Measurements from ENCODE around the gene ARRDC1. TPM values are rescaled to one million over a fixed set of nuclear protein-coding genes. Genes with fewer than 3 reads are reported as not detected.

The ARRDC1 gene
- polyA plus RNA-seq, 1 experiment, result 46.1 TPM

DNA sequence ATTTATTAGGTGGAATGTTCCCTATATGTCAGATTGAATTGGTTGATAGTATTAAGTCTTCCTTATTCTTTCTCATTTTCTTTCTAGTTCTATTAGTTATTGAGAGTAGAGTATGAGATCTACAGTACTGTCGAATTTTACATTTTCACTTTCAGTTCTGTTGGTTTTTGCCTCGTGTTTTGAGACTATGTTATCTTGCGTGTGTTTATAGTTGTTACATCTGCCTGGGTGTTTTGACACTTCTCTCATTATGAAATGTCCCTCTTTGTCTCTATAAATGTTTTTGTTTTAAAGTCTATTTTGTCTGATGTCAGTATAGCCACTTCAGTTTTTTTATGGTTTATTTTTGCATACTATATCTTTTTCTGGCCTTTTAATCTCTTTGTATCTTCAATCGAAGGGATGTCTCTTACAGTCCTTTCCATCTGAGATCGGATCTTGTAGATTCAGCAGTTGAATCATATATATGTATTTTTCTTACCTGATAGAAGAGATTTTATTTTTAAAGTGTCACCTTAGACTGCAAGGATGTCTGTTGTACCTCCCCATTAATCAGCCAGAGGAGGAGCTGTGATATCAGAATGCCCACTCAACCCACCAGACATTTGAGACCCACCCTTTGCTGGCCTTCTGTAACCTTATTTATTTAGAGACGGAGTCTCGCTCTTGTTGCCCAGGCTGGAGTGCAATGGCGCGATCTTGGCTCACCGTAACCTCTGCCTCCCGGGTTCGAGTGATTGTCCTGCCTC is 34.0 kb downstream of the ARRDC1 start:
- CTCF ChIA-PET, result interaction anchor here (1.2 kb wide), 1 partner anchor 21 kb away, joined by 3 read pairs; no protein-coding TSS in a partner anchor
- TF ChIP-seq, protein P1, sequence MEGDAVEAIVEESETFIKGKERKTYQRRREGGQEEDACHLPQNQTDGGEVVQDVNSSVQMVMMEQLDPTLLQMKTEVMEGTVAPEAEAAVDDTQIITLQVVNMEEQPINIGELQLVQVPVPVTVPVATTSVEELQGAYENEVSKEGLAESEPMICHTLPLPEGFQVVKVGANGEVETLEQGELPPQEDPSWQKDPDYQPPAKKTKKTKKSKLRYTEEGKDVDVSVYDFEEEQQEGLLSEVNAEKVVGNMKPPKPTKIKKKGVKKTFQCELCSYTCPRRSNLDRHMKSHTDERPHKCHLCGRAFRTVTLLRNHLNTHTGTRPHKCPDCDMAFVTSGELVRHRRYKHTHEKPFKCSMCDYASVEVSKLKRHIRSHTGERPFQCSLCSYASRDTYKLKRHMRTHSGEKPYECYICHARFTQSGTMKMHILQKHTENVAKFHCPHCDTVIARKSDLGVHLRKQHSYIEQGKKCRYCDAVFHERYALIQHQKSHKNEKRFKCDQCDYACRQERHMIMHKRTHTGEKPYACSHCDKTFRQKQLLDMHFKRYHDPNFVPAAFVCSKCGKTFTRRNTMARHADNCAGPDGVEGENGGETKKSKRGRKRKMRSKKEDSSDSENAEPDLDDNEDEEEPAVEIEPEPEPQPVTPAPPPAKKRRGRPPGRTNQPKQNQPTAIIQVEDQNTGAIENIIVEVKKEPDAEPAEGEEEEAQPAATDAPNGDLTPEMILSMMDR (IDR thresholded peaks at IDR 0.05; ENCODE audit: insufficient read depth, low read depth, low read length), result no peak
- H3K4me3 ChIP-seq (ENCODE audit: low read depth, low read length), result no peak overlapping the region
- H3K27me3 ChIP-seq (ENCODE audit: control insufficient read depth, insufficient read depth, low read length), result no peaks in the 10 kb centered on the region
- DNase-seq (ENCODE audit: low read depth), result no peak
- peaks cover 6% of the 10 kb centered on the region for H3K36me3 ChIP-seq (ENCODE audit: control insufficient read depth, insufficient read depth, low read length)
- POLR2A ChIA-PET, result no interaction called here

DNA sequence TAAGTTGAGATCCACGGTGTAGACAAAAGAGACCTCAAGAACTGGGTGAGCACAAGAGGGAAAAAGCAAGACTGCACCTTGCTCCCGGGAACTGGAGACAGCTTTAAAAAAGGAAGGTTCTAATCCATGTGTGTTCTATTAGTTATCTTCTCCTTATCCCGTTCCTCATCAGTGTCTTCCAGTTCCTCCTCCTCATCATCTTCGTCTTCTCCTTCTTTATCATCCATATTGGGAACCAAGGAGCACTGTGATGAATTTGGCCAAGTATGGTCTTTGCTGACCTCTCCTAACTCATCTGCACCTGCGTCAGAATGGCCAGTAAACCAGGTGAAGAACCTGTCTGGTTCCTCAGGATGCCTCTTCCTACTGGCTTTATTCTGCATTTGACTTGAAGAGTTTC is 35.4 kb downstream of the ARRDC1 start:
- H3K4me3 ChIP-seq (ENCODE audit: low read depth, low read length), result no peak overlapping the region
- no peaks in the 10 kb centered on the region for H3K27me3 ChIP-seq (ENCODE audit: control insufficient read depth, insufficient read depth, low read length)
- no peak for DNase-seq (ENCODE audit: low read depth)
- ChIA-PET POLR2A (no interaction called here), CTCF (interaction anchor here (1.0 kb wide), 1 partner anchor 10 kb away, joined by 3 read pairs; no protein-coding TSS in a partner anchor)
- peaks cover 6% of the 10 kb centered on the region for H3K36me3 ChIP-seq (ENCODE audit: control insufficient read depth, insufficient read depth, low read length)
- TF ChIP-seq, protein P1 (IDR thresholded peaks at IDR 0.05; ENCODE audit: insufficient read depth, low read depth, low read length), result no peak

DNA sequence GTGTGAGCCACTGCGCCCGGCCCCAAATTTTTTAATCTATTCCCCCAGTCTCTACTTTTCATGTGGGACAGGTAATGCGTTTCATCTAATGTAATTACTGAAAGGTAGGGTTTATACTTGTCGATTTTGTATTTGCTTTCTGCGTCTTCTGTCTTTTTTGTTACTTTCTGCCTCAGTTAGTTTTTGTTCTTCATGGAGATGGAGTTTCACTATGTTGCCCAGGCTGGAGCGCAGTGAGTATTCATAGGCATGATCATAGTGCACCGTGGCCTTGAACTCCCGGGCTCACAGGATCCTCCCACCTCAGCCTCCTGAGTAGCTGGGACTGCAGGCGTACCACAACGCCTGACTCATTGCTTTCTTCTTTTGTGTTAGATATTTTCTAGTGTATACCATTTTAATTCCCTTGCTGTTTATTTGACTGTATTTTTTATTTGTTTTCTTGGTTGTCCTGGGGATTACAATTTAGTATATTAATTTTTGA is 36.7 kb downstream of the ARRDC1 start:
- H3K27me3 ChIP-seq (ENCODE audit: control insufficient read depth, insufficient read depth, low read length), result no peaks in the 10 kb centered on the region
- H3K36me3 ChIP-seq (ENCODE audit: control insufficient read depth, insufficient read depth, low read length), result peaks cover 6% of the 10 kb centered on the region
- no peak for DNase-seq (ENCODE audit: low read depth)
- no peak overlapping the region for H3K4me3 ChIP-seq (ENCODE audit: low read depth, low read length)
- POLR2A ChIA-PET, result no interaction called here
- TF ChIP-seq, protein P1 (IDR thresholded peaks at IDR 0.05; ENCODE audit: insufficient read depth, low read depth, low read length), result no peak
- CTCF ChIA-PET, result interaction anchor here (1.4 kb wide), 1 partner anchor 9 kb away, joined by 3 read pairs; no protein-coding TSS in a partner anchor

DNA sequence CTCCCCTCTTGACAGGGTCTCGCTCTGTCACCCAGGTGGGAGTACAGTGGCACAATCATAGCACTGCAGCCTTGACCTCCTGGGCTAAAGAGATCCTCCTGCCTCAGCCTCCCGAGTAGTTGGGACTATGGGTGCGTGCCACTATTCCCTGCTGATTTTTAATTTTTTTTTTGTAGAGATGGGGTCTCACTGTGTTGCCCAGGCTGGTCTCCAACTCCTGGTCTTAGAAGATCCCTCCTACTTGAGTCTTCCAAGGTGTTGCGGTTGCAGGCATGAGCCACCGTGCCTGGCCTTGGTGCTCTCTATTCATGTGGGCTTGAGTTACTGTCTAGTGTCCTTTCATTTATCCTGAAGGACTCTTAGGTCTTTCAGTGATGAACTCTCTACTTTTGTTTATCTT is 37.4 kb downstream of the ARRDC1 start:
- CTCF ChIA-PET, result interaction anchor here (1.4 kb wide), 1 partner anchor 8 kb away, joined by 3 read pairs; no protein-coding TSS in a partner anchor
- no peaks in the 10 kb centered on the region for H3K27me3 ChIP-seq (ENCODE audit: control insufficient read depth, insufficient read depth, low read length)
- no peak overlapping the region for H3K4me3 ChIP-seq (ENCODE audit: low read depth, low read length)
- TF ChIP-seq, protein P1 (IDR thresholded peaks at IDR 0.05; ENCODE audit: insufficient read depth, low read depth, low read length), result no peak
- POLR2A ChIA-PET, result no interaction called here
- DNase-seq (ENCODE audit: low read depth), result no peak
- peaks cover 8% of the 10 kb centered on the region for H3K36me3 ChIP-seq (ENCODE audit: control insufficient read depth, insufficient read depth, low read length)

DNA sequence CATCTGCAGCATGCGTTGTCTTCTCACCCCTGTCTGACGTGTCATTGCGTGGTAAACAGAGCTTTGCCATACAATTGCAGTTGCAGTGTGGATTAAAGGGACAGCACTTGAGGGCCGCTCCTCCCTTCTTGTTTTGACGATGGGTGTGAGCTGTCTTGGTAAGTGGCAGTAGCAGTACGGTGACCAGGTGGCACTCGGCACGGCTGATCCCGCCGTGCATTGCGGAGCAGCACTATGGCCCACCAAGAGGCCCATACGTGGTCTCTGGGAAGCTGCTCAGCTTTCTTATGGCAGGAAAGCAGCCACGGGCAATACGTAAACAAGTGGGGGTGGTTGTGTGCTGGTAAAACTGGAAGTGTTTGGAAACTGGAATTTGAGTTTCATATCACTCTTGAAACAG is 38.4 kb downstream of the ARRDC1 start:
- DNase-seq (ENCODE audit: low read depth), result no peak
- POLR2A ChIA-PET, result no interaction called here
- CTCF ChIA-PET, result interaction anchor here (0.6 kb wide), 1 partner anchor 14 kb away, joined by 3 read pairs; no protein-coding TSS in a partner anchor
- peaks cover 8% of the 10 kb centered on the region for H3K36me3 ChIP-seq (ENCODE audit: control insufficient read depth, insufficient read depth, low read length)
- no peaks in the 10 kb centered on the region for H3K27me3 ChIP-seq (ENCODE audit: control insufficient read depth, insufficient read depth, low read length)
- H3K4me3 ChIP-seq (ENCODE audit: low read depth, low read length), result no peak overlapping the region
- TF ChIP-seq, protein P1 (IDR thresholded peaks at IDR 0.05; ENCODE audit: insufficient read depth, low read depth, low read length), result no peak

Data from BJ (cell line).